IMR-90 (cell line): Measurements from ENCODE around the gene FAM53B. TPM values are rescaled to one million over a fixed set of nuclear protein-coding genes. Genes with fewer than 3 reads are reported as not detected.

Experiments
- ATAC-seq: fragments of 200-7000 bp; cut with Tn5 transposase; 2 replicates; pipeline ENCODE4 v1.9.1; 2020; ENCODE audit warnings: low read depth, mild to moderate bottlenecking, moderate library complexity
- BruUV-seq: library from RNA; stranded (reverse); fragments of 400-500 nt; replicated peaks from 2 replicates; lab custom pipeline; 2021; lab: Mats Ljungman, UMichigan
- CTCF ChIA-PET: fragments of 300-600 bp; formaldehyde crosslinking; extraction: SDS; loops from one replicate; lab custom pipeline; 2021; ENCODE audit warnings: antibody characterized with exemption; lab: Yijun Ruan, JAX
- POLR2A ChIA-PET: fragments of 300-600 bp; sonication (Branson Sonifier 250); formaldehyde crosslinking; loops from one replicate; lab custom pipeline; 2022; ENCODE audit warnings: antibody characterized with exemption; ENCODE audit not compliant: unreplicated experiment; lab: Charles Lee
- DNase-seq: peaks from one replicate; pipeline ENCODE4 v3.0.0; 2013
- H2AFZ ChIP-seq: replicated peaks from 2 replicates; pipeline ENCODE3; 2013; ENCODE audit warnings: low read length, mild to moderate bottlenecking; ENCODE audit not compliant: poor library complexity
- H2AK5ac ChIP-seq: 2 replicates; pipeline ENCODE4 v1.6.1; 2013; ENCODE audit warnings: low read depth, low read length, inconsistent platforms
- H2AK9ac ChIP-seq: replicated peaks from 2 replicates; pipeline ENCODE3; 2013; ENCODE audit warnings: mild to moderate bottlenecking, low read depth, low read length, moderate library complexity; ENCODE audit not compliant: poor library complexity
- H2BK120ac ChIP-seq: 2 replicates; pipeline ENCODE4 v1.6.1; 2013; ENCODE audit warnings: low read depth, low read length, inconsistent platforms
- H2BK15ac ChIP-seq: 3 replicates; pipeline ENCODE4 v1.6.1; 2013; ENCODE audit warnings: low read depth, low read length, inconsistent platforms
- H2BK20ac ChIP-seq: 2 replicates; pipeline ENCODE4 v1.6.1; 2013; ENCODE audit warnings: low read depth, mild to moderate bottlenecking, inconsistent platforms, low read length, moderate library complexity
- H2BK5ac ChIP-seq: 2 replicates; pipeline ENCODE4 v1.6.1; 2013; ENCODE audit warnings: mild to moderate bottlenecking, low read depth, low read length, inconsistent platforms; ENCODE audit not compliant: poor library complexity, severe bottlenecking
- H3K14ac ChIP-seq: replicated peaks from 2 replicates; pipeline ENCODE4 v1.6.1; 2013; ENCODE audit warnings: low read depth, low read length, inconsistent platforms
- H3K18ac ChIP-seq: 2 replicates; pipeline ENCODE4 v1.6.1; 2013; ENCODE audit warnings: low read depth, low read length, control low read depth
- H3K23ac ChIP-seq: 2 replicates; pipeline ENCODE4 v1.6.1; 2013; ENCODE audit warnings: low read depth, low read length, inconsistent platforms
- H3K27ac ChIP-seq: 2 replicates; pipeline ENCODE4 v1.5.1; 2013; ENCODE audit warnings: mild to moderate bottlenecking, control low read depth, low read length; ENCODE audit not compliant: insufficient read depth
- H3K27me3 ChIP-seq: 2 replicates; pipeline ENCODE4 v1.6.1; 2013; ENCODE audit warnings: low read length; ENCODE audit not compliant: control insufficient read depth, insufficient read depth
- H3K36me3 ChIP-seq: 2 replicates; pipeline ENCODE4 v1.6.1; 2013; ENCODE audit warnings: low read length, mixed read lengths; ENCODE audit not compliant: control insufficient read depth, insufficient read depth
- H3K4ac ChIP-seq: 2 replicates; pipeline ENCODE4 v1.6.1; 2013; ENCODE audit warnings: low read depth, low read length, inconsistent platforms
- H3K4me1 ChIP-seq: 2 replicates; pipeline ENCODE4 v1.6.1; 2013; ENCODE audit warnings: low read length, mixed read lengths; ENCODE audit not compliant: control insufficient read depth, insufficient read depth
- H3K4me2 ChIP-seq: 2 replicates; pipeline ENCODE4 v1.6.1; 2013; ENCODE audit warnings: low read depth, mild to moderate bottlenecking, control low read depth, low read length, moderate library complexity
- H3K4me3 ChIP-seq: 2 replicates; pipeline ENCODE4 v1.5.1; 2013; ENCODE audit warnings: low read depth, mild to moderate bottlenecking, control low read depth, low read length, moderate library complexity; ENCODE audit not compliant: insufficient read depth
- H3K56ac ChIP-seq: 2 replicates; pipeline ENCODE4 v1.6.1; 2013; ENCODE audit warnings: low read length, inconsistent platforms; ENCODE audit not compliant: insufficient read depth; ENCODE audit errors: extremely low read depth
- H3K79me1 ChIP-seq, 2 experiments: 2 replicates each; pipeline ENCODE4 v1.6.1; 2013; ENCODE audit warnings: low read length in 2 of 2, inconsistent platforms in 1 of 2, low read depth in 1 of 2
- H3K9ac ChIP-seq: 2 replicates; pipeline ENCODE4 v1.6.1; 2013; ENCODE audit warnings: low read depth, low read length, control low read depth
- H3K9me1 ChIP-seq: 2 replicates; pipeline ENCODE4 v1.6.1; 2013; ENCODE audit warnings: low read length, inconsistent platforms; ENCODE audit not compliant: insufficient read depth
- H3K9me3 ChIP-seq: 2 replicates; pipeline ENCODE4 v1.6.1; 2013; ENCODE audit warnings: low read length; ENCODE audit not compliant: control insufficient read depth, insufficient read depth
- H4K20me1 ChIP-seq: 2 replicates; pipeline ENCODE4 v1.6.1; 2013; ENCODE audit warnings: low read length, inconsistent platforms; ENCODE audit not compliant: insufficient read depth
- H4K5ac ChIP-seq: 2 replicates; pipeline ENCODE4 v1.6.1; 2013; ENCODE audit warnings: mild to moderate bottlenecking, low read depth, low read length, control low read depth
- H4K8ac ChIP-seq, 2 experiments: 2 replicates each; pipeline ENCODE4 v1.6.1; 2013; ENCODE audit warnings: low read depth in 2 of 2, low read length in 2 of 2, control low read depth in 1 of 2, inconsistent platforms in 1 of 2
- H4K91ac ChIP-seq: 2 replicates; pipeline ENCODE4 v1.6.1; 2013; ENCODE audit warnings: low read depth, low read length, inconsistent platforms; ENCODE audit not compliant: insufficient read depth
- BHLHE40 ChIP-seq: fragments of 150-350 bp; IDR thresholded peaks from 2 replicates; pipeline ENCODE4 v1.6.1; 2016; ENCODE audit warnings: mild to moderate bottlenecking, low read depth, low read length
- CEBPB ChIP-seq: IDR thresholded peaks from 2 replicates; pipeline ENCODE4 v1.6.1; 2012; ENCODE audit warnings: low read depth, low read length, improper control_type of control experiment
- MAFK ChIP-seq: IDR thresholded peaks from 2 replicates; pipeline ENCODE4 v1.6.1; 2012; ENCODE audit warnings: low read depth, low read length, improper control_type of control experiment
- MAZ ChIP-seq: IDR thresholded peaks from 2 replicates; pipeline ENCODE4 v1.6.1; 2012; ENCODE audit warnings: low read depth, mild to moderate bottlenecking, low read length, improper control_type of control experiment, moderate library complexity, borderline replicate concordance
- POLR2A ChIP-seq: IDR thresholded peaks from 2 replicates; pipeline ENCODE4 v1.6.1; 2012; ENCODE audit warnings: mild to moderate bottlenecking, low read depth, low read length
- RAD21 ChIP-seq: IDR thresholded peaks from 2 replicates; pipeline ENCODE4 v1.6.1; 2012; ENCODE audit warnings: low read length, improper control_type of control experiment
- RCOR1 ChIP-seq: IDR thresholded peaks from 2 replicates; pipeline ENCODE4 v1.6.1; 2012; ENCODE audit warnings: mild to moderate bottlenecking, low read length, improper control_type of control experiment; ENCODE audit not compliant: insufficient replicate concordance
- WGBS, 2 experiments: methylation state at CpG; one replicate each; pipeline versions ENCODE4 v1.1.5 to v1.1.7; 2013; ENCODE audit warnings: missing lambda C conversion rate in 2 of 2; ENCODE audit not compliant: insufficient read length in 1 of 2; ENCODE audit errors: extremely low coverage in 2 of 2; 5-methylcytosine and 5-hydroxymethylcytosine counted together
- dilution Hi-C: fragments of 300-500 bp; cut with HindIII; formaldehyde crosslinking; loops from one replicate; pipeline ENCODE4 v1.14.3; 2018; ENCODE audit warnings: low sequenced_read_pairs; ENCODE audit not compliant: unreplicated experiment
- in situ Hi-C: fragments of 300-500 bp; cut with MboI; formaldehyde crosslinking; loops from 3 replicates; pipeline ENCODE4 v1.14.3; 2019; ENCODE audit warnings: low sequenced_read_pairs, inconsistent platforms, mixed read lengths
- intact Hi-C: fragments of 100-400 bp; cut with micrococcal nuclease; formaldehyde crosslinking; loops from 2 replicates; pipeline ENCODE4 v1.10.0; 2022
- polyA plus RNA-seq, 3 experiments: library from polyadenylated mRNA; depleted of rRNA; stranded (reverse); fragments of >200 nt; gene quantifications; 2 replicates each; pipeline ENCODE4 v1.2.3, GENCODE V29; 2012; ENCODE audit warnings: low replicate concordance in 1 of 3
- total RNA-seq: library from RNA; depleted of rRNA; stranded (reverse); fragments of >200 nt; gene quantifications from 2 replicates; pipeline ENCODE4 v1.2.3, GENCODE V29; 2012
- TF ChIP-seq, protein P1 (sequence below): fragments of 150-350 bp; IDR thresholded peaks from 2 replicates; pipeline ENCODE4 v1.6.1; 2016; ENCODE audit warnings: low read depth, mild to moderate bottlenecking, low read length, moderate library complexity, borderline replicate concordance

FAM53B gene
- total and polyA plus RNA-seq, 2 of the 4 experiments (the other 2 are of a cell fraction), result 3.8 to 5.7 TPM

DNA sequence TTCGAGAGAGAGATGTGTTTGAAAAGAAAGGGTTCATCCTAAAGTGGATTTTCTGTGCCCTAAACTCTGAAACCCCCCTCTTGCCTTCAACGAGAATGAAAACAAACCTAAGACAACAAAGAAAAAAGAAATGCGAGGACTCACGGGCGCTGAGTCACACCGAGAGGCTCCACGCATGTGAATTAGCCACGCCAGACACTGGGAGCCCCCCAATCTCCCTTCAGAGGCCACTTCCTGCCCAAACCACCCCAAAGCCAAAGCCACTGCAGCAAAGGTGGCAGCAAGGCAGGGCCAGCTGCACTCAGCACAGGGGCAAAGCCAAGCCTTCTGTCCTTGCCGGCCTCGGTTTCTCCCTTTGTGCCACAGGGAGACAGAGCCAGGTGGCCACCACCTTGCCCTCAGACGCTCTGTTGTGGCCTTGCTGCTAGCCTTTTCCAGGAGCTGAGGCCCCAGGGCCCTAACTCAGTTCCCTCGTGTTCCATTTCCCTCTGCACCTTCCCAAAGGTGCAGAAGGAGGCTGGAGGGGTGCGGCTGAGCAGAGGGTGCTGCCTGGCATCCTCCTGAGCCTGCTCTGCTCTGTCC lies 93.3 kb downstream of the FAM53B start:
- ATAC-seq (no peak), DNase-seq (no peak)
- Histone ChIP-seq H4K8ac (no peak overlapping the region), H3K4me2 (no peak overlapping the region), H2AK5ac (no peak overlapping the region), H4K5ac (no peak overlapping the region), H2BK120ac (no peak overlapping the region), H3K9me3 (no peaks in the 10 kb centered on the region), H3K79me1 (peaks cover 20 to 27% of the 10 kb centered on the region in 2 experiments; a peak in 3 of 4 replicates), H2BK20ac (no peak overlapping the region), H4K91ac (no peak overlapping the region), H3K4ac (no peak overlapping the region), H3K27me3 (no peaks in the 10 kb centered on the region), H2BK15ac (no peak overlapping the region), H2AK9ac (peak overlapping the region; percentile 25), H3K9ac (no peak overlapping the region), H4K20me1 (no peaks in the 10 kb centered on the region; the same call in 1 of the 2 replicates), H3K36me3 (no peaks in the 10 kb centered on the region), H3K14ac (no peak overlapping the region), H3K4me3 (no peak overlapping the region), H3K18ac (no peak overlapping the region), H3K27ac (no peak overlapping the region), H3K9me1 (peaks cover 36% of the 10 kb centered on the region), H3K4me1 (peaks cover 27% of the 10 kb centered on the region), H3K56ac (no peak overlapping the region), H2AFZ (no peak overlapping the region), H2BK5ac (no peak overlapping the region), H3K23ac (no peak overlapping the region)
- ChIA-PET CTCF (no interaction called here), POLR2A (no interaction called here)
- BruUV-seq, result no TSS peak
- dilution Hi-C loops (no loop called here), in situ Hi-C loops (no loop called here), intact Hi-C loops (no loop called here)
- no peak for TF ChIP-seq MAZ
- no peak for TF ChIP-seq RCOR1
- TF ChIP-seq, protein P1, sequence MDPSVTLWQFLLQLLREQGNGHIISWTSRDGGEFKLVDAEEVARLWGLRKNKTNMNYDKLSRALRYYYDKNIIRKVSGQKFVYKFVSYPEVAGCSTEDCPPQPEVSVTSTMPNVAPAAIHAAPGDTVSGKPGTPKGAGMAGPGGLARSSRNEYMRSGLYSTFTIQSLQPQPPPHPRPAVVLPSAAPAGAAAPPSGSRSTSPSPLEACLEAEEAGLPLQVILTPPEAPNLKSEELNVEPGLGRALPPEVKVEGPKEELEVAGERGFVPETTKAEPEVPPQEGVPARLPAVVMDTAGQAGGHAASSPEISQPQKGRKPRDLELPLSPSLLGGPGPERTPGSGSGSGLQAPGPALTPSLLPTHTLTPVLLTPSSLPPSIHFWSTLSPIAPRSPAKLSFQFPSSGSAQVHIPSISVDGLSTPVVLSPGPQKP, result no peak
- TF ChIP-seq MAFK, result no peak
- TF ChIP-seq CEBPB, result no peak
- no peak for TF ChIP-seq POLR2A
- no peak for TF ChIP-seq BHLHE40
- TF ChIP-seq RAD21, result no peak
- WGBS, 2 experiments, result 100% methylated on average over 3 of the region's 13 CpGs; no CpG with 5 or more reads in 1 of the 2 experiments
